Ishikawa (cell line): ENCODE measurements around the gene VPS41.

Source experiments
- CEBPB ChIP-seq: IDR thresholded peaks from 2 replicates; pipeline ENCODE4 v1.6.1; 2012
- CREB1 ChIP-seq: IDR thresholded peaks from 2 replicates; pipeline ENCODE4 v1.6.1; 2012; ENCODE audit warnings: low read depth
- EGR1 ChIP-seq: IDR thresholded peaks from 2 replicates; pipeline ENCODE4 v1.6.1; 2012
- EP300 ChIP-seq: IDR thresholded peaks from 2 replicates; pipeline ENCODE4 v1.6.1; 2012; ENCODE audit warnings: borderline replicate concordance
- FOXM1 ChIP-seq: IDR thresholded peaks from 2 replicates; pipeline ENCODE4 v1.6.1; 2012; ENCODE audit warnings: low read depth, borderline replicate concordance
- MAX ChIP-seq: IDR thresholded peaks from 2 replicates; pipeline ENCODE4 v1.6.1; 2012
- NFIC ChIP-seq: IDR thresholded peaks from 2 replicates; pipeline ENCODE4 v1.6.1; 2012
- RAD21 ChIP-seq: IDR thresholded peaks from 2 replicates; pipeline ENCODE4 v1.6.1; 2012; ENCODE audit warnings: low read depth
- REST ChIP-seq: IDR thresholded peaks from 2 replicates; pipeline ENCODE4 v1.6.1; 2012; ENCODE audit warnings: low read depth, mild to moderate bottlenecking
- TAF1 ChIP-seq: IDR thresholded peaks from 2 replicates; pipeline ENCODE4 v1.6.1; 2012; ENCODE audit warnings: low read depth, mild to moderate bottlenecking
- TCF12 ChIP-seq: IDR thresholded peaks from 2 replicates; pipeline ENCODE4 v1.6.1; 2012; ENCODE audit warnings: low read depth
- TEAD4 ChIP-seq: IDR thresholded peaks from 2 replicates; pipeline ENCODE4 v1.6.1; 2012
- USF1 ChIP-seq: IDR thresholded peaks from 2 replicates; pipeline ENCODE4 v1.6.1; 2012
- YY1 ChIP-seq: IDR thresholded peaks from 2 replicates; pipeline ENCODE4 v1.6.1; 2012; ENCODE audit warnings: low read depth
- ZBTB7A ChIP-seq: IDR thresholded peaks from 2 replicates; pipeline ENCODE4 v1.6.1; 2012; ENCODE audit warnings: low read depth

Gene VPS41

GRCh38 chr7:38838725-38839385 is 70.1 kb downstream of the VPS41 start:
- no peak for TF ChIP-seq REST
- TF ChIP-seq RAD21: no peak
- no peak for TF ChIP-seq CREB1
- TF ChIP-seq TAF1: no peak
- TF ChIP-seq ZBTB7A: no peak
- no peak for TF ChIP-seq FOXM1

GRCh38 chr7:38834357-38834756 is 74.6 kb downstream of the VPS41 start:
- no peak for TF ChIP-seq RAD21
- TF ChIP-seq TAF1: no peak
- TF ChIP-seq EP300: no peak
- TF ChIP-seq REST: no peak
- no peak for TF ChIP-seq USF1
- TF ChIP-seq TCF12: no peak
- TF ChIP-seq YY1: no peak
- TF ChIP-seq FOXM1: no peak
- no peak for TF ChIP-seq CEBPB
- TF ChIP-seq TEAD4: no peak
- no peak for TF ChIP-seq ZBTB7A
- TF ChIP-seq NFIC: no peak
- no peak for TF ChIP-seq EGR1
- TF ChIP-seq CREB1: no peak
- no peak for TF ChIP-seq MAX

- TF ChIP-seq CREB1: no peak
- no peak for TF ChIP-seq USF1
- TF ChIP-seq ZBTB7A: no peak
- no peak for TF ChIP-seq TEAD4
- TF ChIP-seq TAF1: no peak
- TF ChIP-seq NFIC: no peak
Observed at GRCh38 chr7:38833329-38833728, 75.7 kb downstream of the VPS41 start.

- TF ChIP-seq RAD21 (no peak), REST (no peak), CREB1 (no peak), TAF1 (no peak), ZBTB7A (no peak), YY1 (no peak), CEBPB (no peak), EGR1 (no peak), FOXM1 (no peak), EP300 (no peak), TCF12 (no peak), TEAD4 (no peak), NFIC (no peak)
Observed at GRCh38 chr7:38831259-38831996, 77.6 kb downstream of the VPS41 start.
